ENCODE results near the gene FNIP1.

DNA sequence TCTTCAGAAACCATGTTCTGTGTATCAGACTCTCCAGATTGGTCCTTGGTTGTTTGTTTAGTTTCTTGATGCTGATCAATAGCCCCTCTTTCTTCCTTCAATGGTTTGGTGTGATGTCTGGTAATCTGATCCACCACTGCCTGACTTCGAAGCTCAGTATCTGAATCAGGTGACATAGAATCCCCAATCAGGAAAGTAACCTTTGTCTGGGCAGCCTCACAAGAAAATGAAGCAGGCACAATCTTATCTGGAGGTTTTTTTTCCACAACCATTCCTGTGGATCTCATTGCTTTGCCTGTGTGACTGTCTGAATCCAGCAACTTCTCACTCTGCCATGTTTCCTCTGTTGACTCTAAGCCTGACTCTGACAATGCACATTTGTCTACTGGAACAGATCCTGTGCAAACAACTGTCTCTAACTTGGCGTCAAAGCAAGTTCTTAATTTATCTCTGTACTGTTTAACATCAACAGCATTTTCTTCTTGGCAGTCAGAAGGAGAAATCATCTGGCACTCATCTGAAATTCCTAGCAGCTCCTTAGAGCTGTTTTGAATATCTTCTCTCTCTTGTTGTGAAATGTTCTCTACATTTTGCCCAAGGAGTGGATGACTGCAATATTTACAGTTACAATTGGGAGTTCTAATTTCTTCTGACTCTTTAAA, 124.7 kb downstream of the FNIP1 start:
- TF ChIP-seq CTCF (IDR thresholded peaks at IDR 0.05; ENCODE audit: poor library complexity) = no peak
- no peak for TF ChIP-seq EZH2 (IDR thresholded peaks at IDR 0.05; ENCODE audit: borderline replicate concordance)
- no peak for TF ChIP-seq EZH2phosphoT487 (IDR thresholded peaks at IDR 0.05; ENCODE audit: low read depth, severe bottlenecking, unreplicated experiment)

All from hepatocyte (in vitro differentiated cells).